Adipocyte (in vitro differentiated cells): ENCODE data around the gene ZBTB48.
"Not testable (repeated sequence)": the region's sequence is repeated elsewhere in the genome, so short reads cannot be mapped to it uniquely, and the experiment has no call there.

ENCODE experiments used
- DNase-seq: peaks from one replicate; pipeline ENCODE4 v3.0.0-alpha.2; 2015; ENCODE audit warnings: low read depth
- H3K27me3 ChIP-seq: replicated peaks from 2 replicates; pipeline ENCODE4 v1.7.0; 2013; ENCODE audit warnings: mild to moderate bottlenecking, low read length, moderate library complexity; ENCODE audit not compliant: control insufficient read depth, insufficient read depth
- H3K36me3 ChIP-seq: 2 replicates; pipeline ENCODE4 v1.7.0; 2013; ENCODE audit warnings: low read length, mild to moderate bottlenecking, moderate library complexity; ENCODE audit not compliant: control insufficient read depth, insufficient read depth, severe bottlenecking
- H3K4me1 ChIP-seq: 2 replicates; pipeline ENCODE4 v1.7.0; 2013; ENCODE audit warnings: mild to moderate bottlenecking, low read length, moderate library complexity; ENCODE audit not compliant: control insufficient read depth, insufficient read depth
- H3K4me3 ChIP-seq: 2 replicates; pipeline ENCODE4 v1.7.0; 2013; ENCODE audit warnings: mild to moderate bottlenecking, low read length, moderate library complexity
- H3K9ac ChIP-seq: 2 replicates; pipeline ENCODE4 v1.7.0; 2013; ENCODE audit warnings: mild to moderate bottlenecking, low read length, moderate library complexity
- H3K9me3 ChIP-seq: 2 replicates; pipeline ENCODE4 v1.7.0; 2013; ENCODE audit warnings: mild to moderate bottlenecking, low read length, moderate library complexity; ENCODE audit not compliant: control insufficient read depth

The ZBTB48 gene

GRCh38 chr1:6554031-6554906, 25.5 kb upstream of the ZBTB48 start, which contains the start of gene NOL9:
Gene NOL9, minus strand, starts transcription at chr1:6554513. Its CDS starts 11 bp downstream, at chr1:6554502.
- no peaks in the 10 kb centered on the region for H3K27me3 ChIP-seq
- peak; percentile 96 for DNase-seq
- peak within 1 kb of the TSS; percentile 95 for H3K9ac ChIP-seq
- peaks cover 15% of the 10 kb centered on the region for H3K4me1 ChIP-seq
- H3K4me3 ChIP-seq = peak within 1 kb of the TSS; percentile 98
- peaks cover 6% of the 10 kb centered on the region for H3K36me3 ChIP-seq
- H3K9me3 ChIP-seq = no peaks in the 10 kb centered on the region

- no peaks in the 10 kb centered on the region for H3K9me3 ChIP-seq
- H3K4me1 ChIP-seq = peaks cover 15% of the 10 kb centered on the region
- H3K36me3 ChIP-seq = no peaks in the 10 kb centered on the region
- DNase-seq = no peak
- H3K27me3 ChIP-seq = no peaks in the 10 kb centered on the region
- peak within 1 kb of the TSS; percentile 95 for H3K9ac ChIP-seq
- H3K4me3 ChIP-seq = peak within 1 kb of the TSS; percentile 98
Measured at GRCh38 chr1:6554907-6555778, 24.7 kb upstream of the ZBTB48 start, which contains the start of gene TAS1R1. Gene TAS1R1, plus strand, starts transcription at chr1:6555307. Its CDS starts 67 bp downstream, at chr1:6555374.

- no peak for DNase-seq
- Histone ChIP-seq H3K27me3 (peaks cover 3% of the 10 kb centered on the region), H3K4me1 (peaks cover 15% of the 10 kb centered on the region), H3K9me3 (peaks cover 6% of the 10 kb centered on the region), H3K4me3 (no peak overlapping the region), H3K36me3 (no peaks in the 10 kb centered on the region), H3K9ac (no peak overlapping the region)
Measured at GRCh38 chr1:6557597-6557996, 22.2 kb upstream of the ZBTB48 start.

- H3K9ac ChIP-seq, H3K4me1 ChIP-seq, H3K4me3 ChIP-seq, H3K27me3 ChIP-seq, H3K36me3 ChIP-seq, DNase-seq, H3K9me3 ChIP-seq: not testable (repeated sequence)
Measured at GRCh38 chr1:6559161-6559560, 20.6 kb upstream of the ZBTB48 start.

GRCh38 chr1:6560267-6560666, 19.5 kb upstream of the ZBTB48 start:
- DNase-seq = no peak

GRCh38 chr1:6569033-6569432, 10.8 kb upstream of the ZBTB48 start:
- H3K4me1 ChIP-seq = no peaks in the 10 kb centered on the region
- no peak overlapping the region for H3K9ac ChIP-seq
- peaks cover 9% of the 10 kb centered on the region for H3K9me3 ChIP-seq
- H3K27me3 ChIP-seq = peaks cover 36% of the 10 kb centered on the region
- no peak overlapping the region for H3K4me3 ChIP-seq
- DNase-seq = no peak
- no peaks in the 10 kb centered on the region for H3K36me3 ChIP-seq

More at GRCh38 chr1:6560267-6560666, 19.5 kb upstream of the ZBTB48 start:
- H3K4me3 ChIP-seq = no peak overlapping the region
- H3K27me3 ChIP-seq = peaks cover 18% of the 10 kb centered on the region
- peaks cover 1% of the 10 kb centered on the region for H3K4me1 ChIP-seq
- H3K9me3 ChIP-seq = peaks cover 9% of the 10 kb centered on the region
- H3K36me3 ChIP-seq = no peaks in the 10 kb centered on the region
- no peak overlapping the region for H3K9ac ChIP-seq

- Histone ChIP-seq H3K4me1 (no peaks in the 10 kb centered on the region), H3K36me3 (no peaks in the 10 kb centered on the region), H3K9me3 (peaks cover 9% of the 10 kb centered on the region), H3K27me3 (peaks cover 27% of the 10 kb centered on the region), H3K9ac (no peak overlapping the region), H3K4me3 (no peak overlapping the region)
- DNase-seq = no peak
Measured at GRCh38 chr1:6570100-6570499, 9.7 kb upstream of the ZBTB48 start.

GRCh38 chr1:6570987-6571386, 8.8 kb upstream of the ZBTB48 start:
- H3K9ac ChIP-seq = no peak overlapping the region
- H3K27me3 ChIP-seq = peaks cover 21% of the 10 kb centered on the region
- H3K36me3 ChIP-seq = no peaks in the 10 kb centered on the region
- peaks cover 9% of the 10 kb centered on the region for H3K9me3 ChIP-seq
- no peaks in the 10 kb centered on the region for H3K4me1 ChIP-seq
- no peak for DNase-seq
- no peak overlapping the region for H3K4me3 ChIP-seq

- Histone ChIP-seq H3K9ac (no peak overlapping the region), H3K4me1 (no peaks in the 10 kb centered on the region), H3K27me3 (peaks cover 13% of the 10 kb centered on the region), H3K9me3 (peaks cover 9% of the 10 kb centered on the region), H3K36me3 (no peaks in the 10 kb centered on the region), H3K4me3 (no peak overlapping the region)
- DNase-seq = no peak
Measured at GRCh38 chr1:6572653-6573383, 7.0 kb upstream of the ZBTB48 start.

- H3K4me1 ChIP-seq = no peaks in the 10 kb centered on the region
- no peak overlapping the region for H3K9ac ChIP-seq
- no peak overlapping the region for H3K4me3 ChIP-seq
- H3K9me3 ChIP-seq = peaks cover 9% of the 10 kb centered on the region
- peaks cover 13% of the 10 kb centered on the region for H3K27me3 ChIP-seq
- DNase-seq = no peak
- no peaks in the 10 kb centered on the region for H3K36me3 ChIP-seq
Measured at GRCh38 chr1:6574025-6574620, 5.7 kb upstream of the ZBTB48 start.
